CD4-positive, alpha-beta memory T cell (primary cell): ENCODE data around the gene HSD17B2. TPM values are rescaled to one million over a fixed set of nuclear protein-coding genes. Genes with fewer than 3 reads are reported as not detected.

Source experiments
- CTCF ChIA-PET: fragments of 350-600 bp; sonication (Branson Sonifier 250); formaldehyde crosslinking; loops from one replicate; lab custom pipeline; 2021; ENCODE audit warnings: inconsistent platforms; ENCODE audit not compliant: partially characterized antibody; lab: Charles Lee
- POLR2A ChIA-PET: fragments of 350-600 bp; sonication (Branson Sonifier 250); formaldehyde crosslinking; loops from one replicate; lab custom pipeline; 2021; ENCODE audit not compliant: partially characterized antibody; lab: Charles Lee
- DNase-seq, 5 donors: peaks; one replicate each; pipeline versions ENCODE4 v3.0.0 to v3.0.0-alpha.2; 2020 to 2022; ENCODE audit warnings: mixed read lengths in 1 of 5
- H3K27ac ChIP-seq: one replicate; pipeline ENCODE4 v1.7.0; 2013; ENCODE audit warnings: low read depth, low read length
- H3K27me3 ChIP-seq: 2 replicates; pipeline ENCODE4 v1.7.0; 2013; ENCODE audit warnings: mild to moderate bottlenecking, low read length, moderate library complexity; ENCODE audit not compliant: insufficient read depth
- H3K36me3 ChIP-seq: 2 replicates; pipeline ENCODE4 v1.7.0; 2013; ENCODE audit warnings: mild to moderate bottlenecking, low read length, moderate library complexity; ENCODE audit not compliant: insufficient read depth
- H3K4me1 ChIP-seq: 2 replicates; pipeline ENCODE4 v1.7.0; 2013; ENCODE audit warnings: mild to moderate bottlenecking, low read length, moderate library complexity; ENCODE audit not compliant: insufficient read depth
- H3K4me3 ChIP-seq, 2 donors: one replicate each; pipeline ENCODE4 v1.7.0; 2013; ENCODE audit warnings: low read length in 2 of 2, mild to moderate bottlenecking in 1 of 2
- H3K9me3 ChIP-seq, 2 donors: one replicate each; pipeline ENCODE4 v1.7.0; 2013; ENCODE audit warnings: low read length in 2 of 2, control low read depth in 1 of 2; ENCODE audit not compliant: control insufficient read depth in 1 of 2
- H3K27ac Mint-ChIP-seq, 7 donors: one replicate each; pipeline ENCODE4 v1.8.0; 2020 to 2021; ENCODE audit warnings: mixed read lengths in 7 of 7, mild to moderate bottlenecking in 6 of 7, inconsistent platforms in 3 of 7, moderate library complexity in 3 of 7
- H3K27me3 Mint-ChIP-seq, 2 donors: one replicate each; pipeline ENCODE4 v1.8.0; 2020 to 2021; ENCODE audit warnings: mixed read lengths in 2 of 2
- H3K36me3 Mint-ChIP-seq, 2 donors: one replicate each; pipeline ENCODE4 v1.8.0; 2020 to 2021; ENCODE audit warnings: mixed read lengths in 2 of 2, inconsistent platforms in 1 of 2, mild to moderate bottlenecking in 1 of 2
- H3K4me1 Mint-ChIP-seq, 4 donors: one replicate each; pipeline ENCODE4 v1.8.0; 2020 to 2021; ENCODE audit warnings: mixed read lengths in 4 of 4, mild to moderate bottlenecking in 1 of 4
- H3K4me3 Mint-ChIP-seq, 8 donors: one replicate each; pipeline ENCODE4 v1.8.0; 2020 to 2021; ENCODE audit warnings: mixed read lengths in 8 of 8, mild to moderate bottlenecking in 7 of 8, moderate library complexity in 6 of 8, inconsistent platforms in 3 of 8
- H3K9me3 Mint-ChIP-seq, 8 donors: one replicate each; pipeline ENCODE4 v1.8.0; 2020 to 2021; ENCODE audit warnings: mixed read lengths in 8 of 8, mild to moderate bottlenecking in 5 of 8, inconsistent platforms in 3 of 8, moderate library complexity in 1 of 8
- intact Hi-C: fragments of 100-400 bp; cut with micrococcal nuclease; formaldehyde crosslinking; loops from one replicate; pipeline ENCODE4 v1.15.1; 2023
- polyA plus RNA-seq, 2 donors: library from polyadenylated mRNA; unstranded; fragments of 300-500 nt; fragmentation: Illumina TruSeq; gene quantifications; one replicate each; pipeline ENCODE4 v1.2.3, GENCODE V29; 2021
- total RNA-seq, 2 experiments: library from RNA; stranded (reverse); gene quantifications; one replicate each; pipeline ENCODE4 v1.2.3, GENCODE V29; 2021

The HSD17B2 gene
- total and polyA plus RNA-seq, 4 experiments from 2014 or later, result not detected

- no peak for DNase-seq
- Mint-ChIP-seq H3K9me3 (peaks cover 0 to 15% (median 4%) of the 10 kb centered on the region in 8 donors), H3K4me1 (peaks cover 13 to 20% (median 16%) of the 10 kb centered on the region in 4 donors), H3K27ac (no peak overlapping the region), H3K36me3 (peaks cover 3 to 4% of the 10 kb centered on the region in 2 donors), H3K4me3 (no peak overlapping the region), H3K27me3 (peaks cover 1 to 3% of the 10 kb centered on the region in 2 donors)
- H3K27me3 ChIP-seq, result no peaks in the 10 kb centered on the region
- H3K9me3 ChIP-seq, result no peaks in the 10 kb centered on the region
- POLR2A ChIA-PET, result no interaction called here
- no peak overlapping the region for H3K27ac ChIP-seq
- H3K4me1 ChIP-seq, result peaks cover 17% of the 10 kb centered on the region
- H3K36me3 ChIP-seq, result no peaks in the 10 kb centered on the region
- intact Hi-C loops, result loop anchor here (5.0 kb wide), 1 partner anchor 102 kb away; no protein-coding TSS in a partner anchor
- no peak overlapping the region for H3K4me3 ChIP-seq
- CTCF ChIA-PET, result no interaction called here
These were observed 94.8 kb downstream of the HSD17B2 start for GRCh38 chr16:82129881-82130280.

GRCh38 chr16:82133798-82134197 is 98.7 kb downstream of the HSD17B2 start:
- H3K4me1 Mint-ChIP-seq, result peaks cover 13 to 29% (median 19%) of the 10 kb centered on the region in 4 donors
- POLR2A ChIA-PET, result interaction anchor here (2.6 kb wide), 1 partner anchor 36 kb away, joined by 15 read pairs; the partner anchor contains the start of gene MPHOSPH6

GRCh38 chr16:82134846-82135245 is 99.8 kb downstream of the HSD17B2 start:
- no peaks in the 10 kb centered on the region for H3K9me3 ChIP-seq
- Mint-ChIP-seq H3K4me1 (peaks cover 15 to 31% (median 21%) of the 10 kb centered on the region in 4 donors), H3K4me3 (no peak overlapping the region), H3K9me3 (peaks cover 0 to 3% (median 0%) of the 10 kb centered on the region in 8 donors), H3K27ac (peak overlapping the region in 2 of 7 donors; percentile 2 to 4), H3K36me3 (peaks cover 9 to 18% of the 10 kb centered on the region in 2 donors), H3K27me3 (no peaks in the 10 kb centered on the region)
- H3K36me3 ChIP-seq, result no peaks in the 10 kb centered on the region
- H3K4me1 ChIP-seq, result peaks cover 19% of the 10 kb centered on the region
- DNase-seq, result no peak
- H3K27ac ChIP-seq, result no peak overlapping the region
- no peak overlapping the region for H3K4me3 ChIP-seq
- H3K27me3 ChIP-seq, result no peaks in the 10 kb centered on the region
- ChIA-PET POLR2A (interaction anchor here (2.6 kb wide), 1 partner anchor 35 kb away, joined by 15 read pairs; the partner anchor contains the start of gene MPHOSPH6), CTCF (interaction anchor here (1.9 kb wide), 1 partner anchor 35 kb away, joined by 8 read pairs; the partner anchor contains the start of gene MPHOSPH6)
- intact Hi-C loops, result loop anchor here (5.0 kb wide), 1 partner anchor 97 kb away; no protein-coding TSS in a partner anchor

More at GRCh38 chr16:82133798-82134197, 98.7 kb downstream of the HSD17B2 start:
- Mint-ChIP-seq H3K27me3 (no peaks in the 10 kb centered on the region), H3K36me3 (peaks cover 6 to 13% of the 10 kb centered on the region in 2 donors), H3K27ac (peak overlapping the region; percentile 20 to 93 (median 73)), H3K4me3 (peak overlapping the region; percentile 51 to 84 (median 66)), H3K9me3 (peaks cover 0 to 4% (median 0%) of the 10 kb centered on the region in 8 donors)
- no peaks in the 10 kb centered on the region for H3K36me3 ChIP-seq
- no peak overlapping the region for H3K27ac ChIP-seq
- CTCF ChIA-PET, result interaction anchor here (1.2 to 2.5 kb wide), 3 partner anchors 36 to 129 kb away, joined by 3 to 9 read pairs (median 8); partner anchors contain the start of gene MPHOSPH6
- H3K4me3 ChIP-seq, result peak overlapping the region in 1 of 2 donors; percentile 36
- intact Hi-C loops, result loop anchor here (5.0 kb wide), 1 partner anchor 99 kb away; no protein-coding TSS in a partner anchor
- no peaks in the 10 kb centered on the region for H3K27me3 ChIP-seq
- no peaks in the 10 kb centered on the region for H3K9me3 ChIP-seq
- peaks cover 19% of the 10 kb centered on the region for H3K4me1 ChIP-seq
- DNase-seq, result peak; percentile 18 to 39 (median 31)

GRCh38 chr16:82135844-82136243 is 100.8 kb downstream of the HSD17B2 start:
- Histone ChIP-seq H3K4me1 (peaks cover 19% of the 10 kb centered on the region), H3K27me3 (no peaks in the 10 kb centered on the region), H3K4me3 (no peak overlapping the region), H3K9me3 (no peaks in the 10 kb centered on the region), H3K27ac (no peak overlapping the region), H3K36me3 (no peaks in the 10 kb centered on the region)
- ChIA-PET POLR2A (no interaction called here), CTCF (interaction anchor here (1.5 kb wide), 1 partner anchor 9 kb away, joined by 4 read pairs; no protein-coding TSS in a partner anchor)
- intact Hi-C loops, result no loop called here
- Mint-ChIP-seq H3K4me3 (no peak overlapping the region), H3K27me3 (no peaks in the 10 kb centered on the region), H3K9me3 (peaks cover 0 to 3% (median 0%) of the 10 kb centered on the region in 8 donors), H3K27ac (no peak overlapping the region), H3K36me3 (peaks cover 9 to 18% of the 10 kb centered on the region in 2 donors), H3K4me1 (peaks cover 15 to 31% (median 21%) of the 10 kb centered on the region in 4 donors)
- no peak for DNase-seq

GRCh38 chr16:82136956-82137821 is 102.1 kb downstream of the HSD17B2 start:
- Histone ChIP-seq H3K4me3 (no peak overlapping the region), H3K9me3 (no peaks in the 10 kb centered on the region), H3K27me3 (no peaks in the 10 kb centered on the region), H3K36me3 (no peaks in the 10 kb centered on the region), H3K4me1 (peaks cover 19% of the 10 kb centered on the region), H3K27ac (no peak overlapping the region)
- Mint-ChIP-seq H3K36me3 (peaks cover 10 to 18% of the 10 kb centered on the region in 2 donors), H3K27ac (no peak overlapping the region), H3K4me1 (peaks cover 15 to 31% (median 21%) of the 10 kb centered on the region in 4 donors), H3K27me3 (no peaks in the 10 kb centered on the region), H3K9me3 (peaks cover 0 to 3% (median 0%) of the 10 kb centered on the region in 8 donors), H3K4me3 (peak overlapping the region in 1 of 8 donors; percentile 46)
- no peak for DNase-seq
- ChIA-PET POLR2A (interaction anchor here (1.5 kb wide), 1 partner anchor 32 kb away, joined by 3 read pairs; no protein-coding TSS in a partner anchor), CTCF (interaction anchor here (1.5 kb wide), 1 partner anchor 10 kb away, joined by 4 read pairs; no protein-coding TSS in a partner anchor)
- intact Hi-C loops, result no loop called here

GRCh38 chr16:82137822-82138167 is 102.7 kb downstream of the HSD17B2 start:
- Mint-ChIP-seq H3K27ac (no peak overlapping the region), H3K4me1 (peaks cover 15 to 31% (median 21%) of the 10 kb centered on the region in 4 donors), H3K36me3 (peaks cover 10 to 18% of the 10 kb centered on the region in 2 donors), H3K4me3 (no peak overlapping the region), H3K27me3 (no peaks in the 10 kb centered on the region), H3K9me3 (peaks cover 0 to 3% (median 0%) of the 10 kb centered on the region in 8 donors)
- intact Hi-C loops, result no loop called here
- H3K27me3 ChIP-seq, result no peaks in the 10 kb centered on the region
- no peak overlapping the region for H3K4me3 ChIP-seq
- DNase-seq, result no peak
- H3K9me3 ChIP-seq, result no peaks in the 10 kb centered on the region
- POLR2A ChIA-PET, result interaction anchor here (1.5 kb wide), 1 partner anchor 32 kb away, joined by 3 read pairs; no protein-coding TSS in a partner anchor
- CTCF ChIA-PET, result no interaction called here
- H3K4me1 ChIP-seq, result peaks cover 19% of the 10 kb centered on the region
- no peaks in the 10 kb centered on the region for H3K36me3 ChIP-seq
- no peak overlapping the region for H3K27ac ChIP-seq
